GM18858 (cell line): Measurements from ENCODE around the gene C1orf105.
"Not testable (repeated sequence)": the region's sequence is repeated elsewhere in the genome, so short reads cannot be mapped to it uniquely, and the experiment has no call there.

ENCODE experiments used
- ATAC-seq: cut with Tn5 transposase; IDR thresholded peaks from one replicate; pipeline ENCODE4 v1.9.1; 2021; ENCODE audit not compliant: unreplicated experiment

Gene C1orf105

DNA sequence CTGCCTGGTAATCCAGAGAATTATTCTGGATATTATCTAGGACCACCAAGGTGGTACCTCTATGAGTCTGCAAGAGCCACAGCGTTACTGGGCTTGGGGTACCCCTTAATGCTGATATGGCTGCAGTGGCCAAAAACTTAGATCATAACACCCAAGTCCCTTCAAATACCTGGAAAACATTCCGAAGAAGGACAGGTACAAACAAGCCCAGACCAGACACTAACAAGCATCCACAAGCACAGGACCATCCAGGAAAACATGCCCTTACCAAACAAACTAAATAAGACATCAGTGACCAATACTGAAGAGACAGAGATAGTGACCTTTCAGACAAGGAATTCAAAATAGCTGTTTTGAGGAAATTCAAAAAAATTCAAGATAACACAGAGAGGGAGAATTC lies 2.9 kb downstream of the C1orf105 start:
- ATAC-seq = no peak

DNA sequence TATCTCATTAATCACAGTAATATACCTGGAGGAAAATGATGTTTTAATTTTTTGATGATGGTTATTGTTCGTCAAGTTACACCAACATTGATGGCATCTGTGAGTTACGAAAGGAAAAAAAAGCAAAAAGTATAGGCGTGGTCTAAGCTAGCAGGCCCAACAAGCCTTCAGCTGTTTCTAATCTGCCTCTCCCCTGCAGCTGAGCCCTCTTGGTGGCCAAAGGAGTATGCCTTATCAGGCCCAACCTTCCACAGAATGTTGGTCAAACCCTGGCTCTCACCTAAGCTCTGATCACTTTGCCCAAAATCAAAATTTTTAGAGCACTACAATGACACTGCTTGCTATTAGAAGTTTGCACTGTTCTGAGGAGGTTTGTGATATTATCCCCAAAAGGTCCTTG lies 4.9 kb downstream of the C1orf105 start:
- ATAC-seq = no peak

DNA sequence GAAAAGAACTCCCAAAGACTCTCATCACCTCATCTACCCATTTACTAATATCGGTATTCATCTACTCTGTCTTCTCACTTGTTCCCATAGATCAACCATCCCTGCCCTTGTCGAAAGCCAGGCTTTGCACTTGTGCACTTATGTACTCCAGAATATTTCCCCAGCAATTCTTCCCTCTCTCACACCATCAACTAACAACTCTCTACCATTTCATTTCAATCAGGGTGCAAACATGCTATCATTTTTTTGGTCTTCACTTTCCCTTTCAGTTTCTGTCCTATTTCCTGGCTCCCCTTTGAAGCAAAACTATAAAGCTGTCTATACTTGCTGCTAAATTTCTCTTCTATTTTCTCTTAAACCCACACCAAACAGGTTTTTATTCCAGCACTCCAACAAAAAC lies 6.7 kb downstream of the C1orf105 start:
- ATAC-seq = no peak

DNA sequence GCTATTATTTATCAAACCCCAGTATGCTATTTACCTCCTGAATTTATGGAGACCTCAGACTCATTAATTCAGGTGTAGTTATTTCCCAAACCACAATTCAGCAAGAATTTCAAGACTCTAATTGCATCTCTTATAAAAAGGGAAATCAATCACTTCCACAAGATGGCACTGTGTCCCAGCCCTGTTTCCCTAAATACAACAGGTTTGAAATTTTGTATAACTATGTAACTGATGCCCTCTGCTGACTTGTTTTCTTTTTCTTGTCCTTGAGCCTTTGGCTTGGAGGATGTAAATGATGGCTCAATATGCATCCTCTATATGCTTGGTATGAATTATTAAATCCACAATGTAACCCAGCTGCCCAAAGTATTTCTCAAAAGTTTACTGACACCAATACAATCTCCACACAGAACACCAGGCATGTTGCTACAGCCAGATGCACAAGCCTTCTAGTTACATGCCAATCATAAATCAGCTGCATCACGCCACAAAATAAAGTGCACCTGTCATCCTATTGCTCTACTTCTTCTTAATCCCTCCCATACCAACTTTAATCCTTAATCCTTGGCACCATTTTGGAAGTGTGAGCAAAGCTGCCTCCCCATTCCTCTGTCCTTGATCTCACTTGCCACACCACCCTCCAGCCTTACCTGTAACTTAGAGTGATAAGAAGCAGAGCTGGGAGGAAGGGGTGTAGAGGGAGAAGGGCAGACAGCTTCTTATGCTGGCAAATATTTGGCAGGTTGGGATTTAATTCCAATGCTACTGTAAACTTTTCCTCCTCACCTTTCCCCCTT lies 9.0 kb downstream of the C1orf105 start:
- no peak for ATAC-seq

DNA sequence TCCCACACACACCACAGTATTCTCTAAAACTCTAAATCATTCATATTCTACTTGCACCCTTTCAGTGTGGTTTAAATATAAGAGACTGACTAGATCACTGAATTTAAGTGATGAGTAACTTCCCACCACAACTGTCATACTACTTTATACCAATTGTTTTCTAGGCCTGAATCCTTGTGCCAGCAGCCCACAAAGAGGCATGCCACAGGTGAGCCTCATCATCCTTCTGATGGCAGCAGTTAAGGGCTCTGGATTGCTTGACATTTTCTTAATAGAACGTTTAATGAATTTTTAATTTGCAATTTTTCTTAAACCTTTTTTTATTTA lies 9.6 kb downstream of the C1orf105 start:
- no peak for ATAC-seq

DNA sequence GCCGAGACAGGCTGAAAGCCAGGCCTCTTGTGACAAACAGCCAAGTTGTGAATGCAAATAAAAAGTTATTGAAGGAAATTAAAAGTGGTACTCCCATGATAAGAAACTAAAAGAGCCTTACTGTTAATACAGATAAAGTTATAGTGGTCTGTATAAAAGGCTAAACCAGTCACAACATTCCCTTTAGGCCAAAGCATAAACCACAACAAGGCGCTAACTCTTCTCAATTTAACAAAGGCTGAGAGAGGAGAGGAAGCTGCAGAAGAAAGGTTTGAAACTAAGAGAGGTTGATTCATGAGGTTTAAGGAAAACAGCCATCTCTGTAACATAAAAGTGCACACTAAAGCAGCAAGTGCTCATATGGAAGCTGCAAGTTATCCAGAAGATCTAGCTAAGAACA lies 10.7 kb downstream of the C1orf105 start:
- no peak for ATAC-seq

DNA sequence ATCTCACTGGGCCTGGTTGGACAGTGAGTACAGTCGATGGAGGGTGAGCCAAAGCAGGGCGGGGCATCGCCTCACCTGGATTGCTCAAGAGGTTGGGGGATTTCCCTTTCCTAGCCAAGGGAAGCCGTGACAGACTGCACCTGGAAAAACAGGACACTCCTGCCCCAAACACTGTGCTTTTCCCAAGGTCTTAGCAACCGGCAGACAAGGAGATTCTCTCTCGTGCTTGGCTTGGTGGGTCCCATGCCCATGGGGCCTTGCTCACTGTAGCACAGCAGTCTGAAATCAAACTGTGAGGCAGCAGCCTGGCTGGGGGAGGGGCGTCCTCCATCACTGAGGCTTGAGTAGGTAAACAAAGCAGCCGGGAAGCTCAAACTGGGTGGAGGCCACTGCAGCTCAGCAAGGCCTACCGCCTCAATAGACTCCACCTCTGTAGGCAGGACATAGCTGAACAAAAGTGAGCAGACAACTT lies 11.3 kb downstream of the C1orf105 start:
- no peak for ATAC-seq

DNA sequence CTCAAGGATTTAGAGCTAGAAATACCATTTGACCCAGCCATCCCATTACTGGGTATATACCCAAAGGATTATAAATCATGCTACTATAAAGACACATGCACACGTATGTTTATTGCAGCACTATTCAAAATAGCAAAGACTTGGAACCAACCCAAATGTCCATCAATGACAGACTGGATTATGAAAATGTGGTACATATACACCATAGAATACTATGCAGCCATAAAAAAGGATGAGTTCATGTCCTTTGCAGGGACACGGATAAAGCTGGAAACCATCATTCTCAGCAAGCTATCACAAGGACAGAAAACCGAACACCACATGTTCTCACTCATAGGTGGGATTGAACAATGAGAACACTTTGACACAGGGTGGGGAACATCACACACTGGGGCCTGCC lies 16.7 kb downstream of the C1orf105 start:
- ATAC-seq = not testable (repeated sequence)

DNA sequence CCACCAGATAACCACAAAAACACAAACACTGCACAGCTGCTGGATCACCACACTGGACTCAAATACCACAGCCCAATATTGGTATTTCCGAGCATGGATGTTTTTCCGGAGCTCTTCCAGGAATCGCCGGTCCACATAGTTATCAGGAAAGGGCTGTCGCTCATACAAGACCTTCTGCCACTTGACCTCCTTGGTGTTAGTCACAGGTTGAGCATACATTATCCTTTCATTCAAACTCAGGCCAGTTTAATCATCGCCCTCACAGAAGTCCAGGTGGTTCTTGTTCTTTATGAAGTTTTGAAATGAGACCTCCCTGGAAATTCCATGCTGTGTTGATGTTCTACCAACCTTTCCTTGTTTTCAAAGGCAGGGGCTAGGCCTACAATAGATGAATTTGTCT lies 21.9 kb downstream of the C1orf105 start:
- no peak for ATAC-seq

DNA sequence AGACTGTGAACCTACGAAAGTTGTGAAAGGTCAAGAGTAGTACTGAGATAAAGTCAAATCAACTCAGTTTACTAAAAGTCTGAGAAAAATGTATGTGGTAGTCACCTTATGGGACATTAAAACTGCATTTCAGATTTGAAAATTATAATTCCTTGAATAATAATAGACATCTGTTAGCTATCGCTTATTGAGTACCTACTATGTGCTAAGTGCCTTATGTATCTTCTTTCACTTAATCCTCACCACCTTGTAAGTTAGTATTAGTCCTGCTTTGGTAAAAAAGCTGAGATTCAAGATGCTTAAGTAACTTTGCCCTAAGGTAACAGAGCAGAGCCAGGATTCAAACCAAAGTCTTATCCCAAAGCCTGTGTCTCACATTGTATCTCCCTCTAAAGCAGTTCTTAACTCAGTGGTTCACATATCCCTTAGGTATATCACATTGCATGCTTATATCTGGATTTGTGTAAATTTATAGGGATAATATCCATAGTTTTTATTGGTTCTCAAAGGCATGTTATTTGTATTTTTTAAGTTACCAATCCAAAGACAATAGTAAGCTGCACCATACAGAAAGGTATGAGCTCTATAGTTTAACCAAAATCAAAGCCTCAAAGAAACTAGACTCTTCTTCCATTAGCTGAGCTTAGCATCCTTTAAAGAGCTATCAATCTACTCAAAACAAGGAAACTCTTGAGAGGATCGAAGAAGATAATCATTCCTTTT lies 22.5 kb downstream of the C1orf105 start:
- ATAC-seq = no peak

DNA sequence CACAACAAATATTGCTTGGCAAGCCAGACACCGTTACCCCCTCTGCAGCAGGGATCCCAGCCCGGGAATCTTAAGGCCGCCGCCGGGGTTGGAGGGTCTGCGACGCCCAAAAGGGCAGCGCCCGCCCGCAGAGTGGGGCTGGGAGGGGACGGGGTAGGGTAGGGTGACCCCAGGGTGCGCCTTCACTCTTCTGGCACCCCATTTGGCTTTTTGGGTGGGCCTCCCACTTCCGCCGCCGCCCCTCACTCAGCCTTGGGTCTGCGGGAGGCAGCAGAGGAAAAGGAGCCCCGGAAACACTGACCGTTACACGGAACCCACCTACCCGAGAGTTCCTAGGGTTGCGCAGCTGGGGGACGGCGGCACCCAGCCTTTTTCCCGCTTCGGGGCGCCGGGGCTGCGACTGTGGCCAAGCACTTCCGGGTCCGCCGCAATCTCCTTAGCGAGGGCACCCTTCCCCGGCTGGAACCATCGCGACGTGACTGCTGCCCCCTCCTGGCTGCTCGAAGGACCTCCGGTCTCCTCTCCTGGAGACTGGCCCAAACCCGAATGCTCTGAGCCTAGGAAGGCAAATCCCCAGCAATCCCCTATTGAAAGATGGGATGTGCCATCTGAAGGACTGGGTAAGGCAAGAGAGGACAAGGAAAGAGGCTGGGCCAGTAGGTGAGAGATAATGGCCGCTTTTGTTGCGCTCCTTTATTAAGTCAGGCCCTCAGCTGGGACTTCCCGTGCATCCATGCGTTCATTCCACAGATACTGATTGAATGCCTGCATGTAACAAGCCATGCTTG lies 23.4 kb downstream of the C1orf105 start, which contains the start of gene PIGC:
TSS of gene PIGC (minus strand) at position 404 of the 788 bp plus-strand sequence. CDS start 1,447 bp downstream, outside the sequence.
- peak; percentile 96 for ATAC-seq

DNA sequence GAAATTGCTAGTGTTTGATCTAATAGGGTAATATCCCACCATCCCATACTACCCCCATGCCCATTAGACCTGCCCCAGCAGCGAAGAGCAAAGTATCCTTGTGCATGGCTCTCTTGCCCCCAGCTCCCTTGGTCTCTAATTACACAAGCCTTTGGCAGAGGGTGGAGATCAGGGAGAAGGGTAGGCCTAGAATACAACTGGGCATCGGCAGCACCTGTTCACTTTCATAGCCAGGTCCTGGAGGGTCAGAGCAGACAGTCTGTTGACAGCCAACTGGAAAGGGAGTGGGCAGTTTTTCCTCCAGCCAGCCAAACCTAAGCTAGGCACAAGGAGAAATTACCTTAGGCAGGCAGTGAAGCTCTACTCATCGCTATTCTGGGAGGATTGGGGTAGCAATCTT lies 26.1 kb downstream of the C1orf105 start:
- ATAC-seq = no peak

DNA sequence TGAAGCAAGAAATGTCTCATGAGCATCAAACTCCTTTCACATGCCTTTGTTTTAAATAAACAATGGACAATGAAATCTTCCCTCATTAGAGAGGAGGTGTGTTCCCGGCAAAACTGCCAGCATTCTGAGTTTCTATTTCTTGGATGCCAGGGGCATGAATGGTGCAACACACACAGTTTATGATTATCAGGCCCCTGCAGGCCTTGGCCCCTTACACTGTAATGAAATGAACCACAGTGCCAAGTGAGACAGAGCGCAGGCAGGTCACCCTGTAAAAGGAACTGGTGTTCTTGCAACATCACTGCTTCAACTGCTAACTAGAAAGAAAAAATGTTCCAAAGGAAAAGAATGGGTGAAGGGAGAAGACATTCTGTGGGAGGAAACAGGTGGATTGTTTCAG lies 27.2 kb downstream of the C1orf105 start:
- no peak for ATAC-seq

DNA sequence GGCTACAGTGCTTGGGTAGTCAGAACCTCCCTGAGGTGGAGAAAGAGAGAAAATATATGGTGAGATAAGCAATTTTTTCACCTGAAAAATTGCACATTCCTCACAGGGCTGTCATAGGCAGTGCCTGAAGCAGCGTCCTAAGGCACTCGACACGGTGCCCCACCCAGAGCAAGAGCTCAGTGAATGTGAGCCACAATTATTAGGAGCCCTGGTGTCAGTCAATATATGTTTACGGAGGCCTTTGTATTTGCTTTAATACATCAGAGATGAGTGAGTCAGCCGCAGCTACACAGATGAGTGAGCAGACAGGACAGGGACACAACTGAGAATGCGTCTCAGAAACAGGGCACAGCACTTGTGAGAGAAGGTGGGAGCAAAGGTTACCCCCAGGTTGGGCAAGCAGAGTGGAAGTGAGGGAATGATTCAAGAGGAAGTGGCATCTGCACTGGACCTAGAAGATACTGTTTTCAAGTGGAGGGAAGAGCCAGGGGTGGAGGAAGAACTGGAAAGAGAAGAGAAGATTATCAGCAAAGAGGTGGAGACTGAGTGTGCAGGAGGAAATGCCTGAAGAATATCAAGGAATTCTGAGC lies 28.6 kb downstream of the C1orf105 start:
- ATAC-seq = no peak

DNA sequence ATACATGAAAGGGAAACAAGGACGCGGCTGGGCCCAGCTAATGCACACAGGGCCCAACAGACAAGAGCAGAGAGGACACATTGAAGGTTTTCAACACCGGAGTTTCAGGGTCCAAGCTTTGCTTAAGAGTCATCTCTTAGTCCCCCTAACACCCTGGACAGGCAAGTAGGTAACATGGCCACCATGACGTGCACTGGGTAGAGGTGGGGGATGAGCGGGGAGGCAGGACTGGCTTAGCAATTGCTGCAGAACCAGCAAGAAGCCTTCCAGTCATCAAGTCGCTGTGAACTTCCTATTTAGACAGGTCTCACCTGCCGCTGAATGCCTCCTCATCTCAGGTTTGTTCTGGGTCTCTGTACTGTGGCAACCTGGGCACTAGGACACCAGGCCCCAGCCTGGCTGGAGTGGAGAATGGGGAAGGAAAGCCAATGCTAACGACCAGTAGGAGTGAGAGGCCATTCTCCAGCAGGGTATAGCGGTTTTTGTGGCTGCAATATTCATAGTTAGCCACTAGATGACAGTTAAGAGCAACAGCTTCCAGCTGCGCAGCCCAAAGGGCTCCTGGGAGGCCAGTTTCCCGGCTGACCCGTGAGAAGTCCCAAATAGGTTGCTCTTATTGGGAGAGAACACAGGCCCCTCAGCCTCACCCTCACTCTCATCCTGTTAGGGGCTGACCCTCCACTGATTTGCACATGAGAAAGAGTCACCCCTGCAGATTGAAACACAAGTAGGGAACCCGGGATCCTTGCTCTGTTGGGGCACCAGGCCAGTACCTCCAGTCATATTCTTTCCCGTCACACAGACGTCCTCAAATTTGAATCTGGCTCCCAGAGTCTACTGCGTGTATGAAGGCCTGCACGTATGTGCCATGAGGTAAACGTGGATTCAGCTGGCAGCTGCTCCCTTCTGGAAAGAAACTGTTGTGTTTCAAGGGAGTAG lies 29.4 kb downstream of the C1orf105 start:
- ATAC-seq = peak; percentile 88

DNA sequence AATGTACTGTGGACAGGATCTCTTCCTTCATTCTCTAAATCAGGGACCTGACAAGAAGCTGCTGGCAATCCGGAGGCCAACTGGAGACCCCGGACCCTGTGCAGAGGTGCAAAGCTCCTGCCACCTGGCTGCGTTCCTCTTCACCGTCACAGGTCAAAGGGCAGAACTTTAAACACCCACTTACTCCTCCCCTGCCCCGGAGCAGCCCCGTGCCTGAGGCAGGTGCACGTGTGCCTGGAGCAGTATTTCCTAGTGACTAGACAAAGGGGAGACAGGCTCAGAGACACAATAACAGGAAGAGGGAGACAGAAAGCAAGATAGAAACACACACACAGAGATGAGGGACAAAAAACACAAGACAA lies 30.0 kb downstream of the C1orf105 start:
- no peak for ATAC-seq

DNA sequence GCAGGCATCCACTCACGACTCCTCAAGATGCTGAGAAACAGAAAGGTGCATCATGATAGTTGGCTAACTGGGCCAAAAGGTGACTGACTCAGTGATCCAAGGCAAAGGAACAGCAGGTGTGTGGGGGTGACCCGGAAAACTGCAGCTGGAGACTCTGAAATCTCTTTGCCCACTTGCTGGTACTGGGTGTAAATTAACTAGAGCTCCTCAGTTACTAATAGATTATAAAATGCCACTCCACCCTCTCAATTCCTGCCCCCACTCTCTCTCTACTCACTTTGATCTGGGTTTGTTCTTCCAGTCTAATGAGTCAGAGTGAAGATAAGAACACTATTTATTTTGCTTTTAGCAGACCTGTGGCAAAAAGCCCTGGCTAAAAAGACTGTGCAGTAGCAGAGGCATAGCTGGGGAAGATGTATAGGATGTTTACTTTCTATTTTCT lies 30.5 kb downstream of the C1orf105 start:
- ATAC-seq = no peak

DNA sequence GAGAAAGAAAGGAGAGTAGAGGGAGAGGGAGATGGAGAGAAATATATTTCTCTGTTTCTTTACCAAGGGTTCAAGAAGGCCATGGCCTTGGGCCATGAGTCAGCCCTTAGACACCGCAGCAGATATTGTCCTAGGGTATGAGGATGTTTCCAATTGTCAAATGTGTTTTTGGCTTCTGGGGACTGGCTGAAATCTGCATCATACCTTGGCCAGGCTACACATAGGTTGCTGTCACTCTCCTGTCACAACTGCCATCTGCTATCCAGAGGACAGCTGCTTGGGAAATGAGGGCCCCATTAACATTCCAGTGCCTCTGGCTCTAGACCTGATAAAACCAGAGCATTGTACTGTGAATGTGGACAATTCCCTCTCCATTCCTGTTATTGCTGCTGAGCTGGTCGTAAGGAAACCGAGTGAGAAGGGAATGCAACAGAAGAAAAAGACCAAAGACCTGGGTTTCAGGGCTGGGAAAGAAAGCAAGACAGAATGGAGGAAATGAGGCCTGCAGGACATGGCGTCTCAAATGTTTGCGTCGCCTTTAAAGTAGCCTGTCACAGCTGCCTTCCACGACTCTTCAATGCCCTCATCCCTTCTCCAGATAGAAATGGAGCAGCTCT lies 32.2 kb downstream of the C1orf105 start:
- ATAC-seq = no peak

DNA sequence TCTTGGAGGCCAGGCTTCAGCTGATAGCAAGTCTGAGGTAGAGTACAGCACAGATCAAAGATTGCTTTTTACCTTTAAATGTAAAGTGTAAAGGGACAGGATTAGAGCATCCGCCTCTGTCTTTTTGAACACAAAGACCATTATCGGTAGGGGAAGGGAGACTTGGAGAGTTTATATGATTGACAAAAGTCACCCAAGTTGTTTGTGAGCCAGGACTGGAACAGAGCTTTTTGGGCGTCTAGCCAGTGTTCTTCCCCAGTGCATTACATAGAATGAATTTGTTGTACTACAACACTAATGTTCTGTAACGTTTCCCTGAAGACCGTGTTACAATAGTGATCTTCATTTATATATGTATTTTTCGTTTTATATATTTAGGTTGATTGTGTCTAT lies 32.7 kb downstream of the C1orf105 start:
- no peak for ATAC-seq

DNA sequence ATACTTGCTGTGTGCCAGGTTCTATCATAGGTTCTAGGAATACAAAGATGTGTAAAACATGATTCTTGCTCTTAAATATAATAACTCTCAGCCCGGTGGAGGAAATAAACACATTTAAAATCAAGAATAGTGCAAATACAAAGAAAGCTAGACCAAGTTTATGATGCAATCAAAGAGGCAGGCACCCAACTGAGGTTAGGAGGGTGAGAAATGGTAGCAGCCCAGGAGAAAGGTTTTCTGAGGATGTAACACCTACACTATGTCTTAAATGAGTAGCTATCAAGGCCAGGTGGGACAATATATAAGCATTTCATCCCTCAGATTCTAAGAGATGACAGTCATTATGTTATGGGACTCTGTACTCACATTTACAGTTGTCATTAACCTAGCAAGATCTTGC lies 33.1 kb downstream of the C1orf105 start:
- no peak for ATAC-seq
